Measurements from ENCODE around the gene FNDC1. TPM values are rescaled to one million over a fixed set of nuclear protein-coding genes. Genes with fewer than 3 reads are reported as not detected.

The FNDC1 gene
- total RNA-seq, 4 donors from 2014 or later: 13.6 to 23.2 (median 15.1) TPM

GRCh38 chr6:159313018-159313417 lies 143.8 kb downstream of the FNDC1 start:
- WGBS, 2 donors: 84 to 88% methylated on average over 6 of the region's 6 CpGs
- Histone ChIP-seq H3K27me3 (no peaks in the 10 kb centered on the region), H3K4me1 (peaks cover 10 to 19% of the 10 kb centered on the region in 2 donors), H3K4me3 (replicated peaks in 1 of 3) (no peak overlapping the region), H3K9me3 (no peaks in the 10 kb centered on the region), H3K36me3 (no peaks in the 10 kb centered on the region), H3K27ac (peak overlapping the region in 2 of 3 donors; percentile 63 to 72)
- TF ChIP-seq POLR2A (IDR thresholded peaks at IDR 0.05) (no peak), CTCF (IDR thresholded peaks at IDR 0.05) (no peak)
- intact Hi-C loops (cut with DNase I): no loop called here
- no peak for DNase-seq

- Histone ChIP-seq H3K27ac (no peak overlapping the region), H3K36me3 (no peaks in the 10 kb centered on the region), H3K4me3 (replicated peaks in 1 of 3) (no peak overlapping the region), H3K4me1 (peaks cover 10 to 19% of the 10 kb centered on the region in 2 donors), H3K27me3 (no peaks in the 10 kb centered on the region), H3K9me3 (no peaks in the 10 kb centered on the region)
- WGBS, 2 donors: 90 to 94% methylated on average over 17 to 18 of the region's 26 CpGs
- DNase-seq: no peak
- no peak for TF ChIP-seq CTCF (IDR thresholded peaks at IDR 0.05)
- intact Hi-C loops (cut with DNase I): no loop called here
These were observed 146.4 kb downstream of the FNDC1 start for GRCh38 chr6:159315562-159315961.

- no peaks in the 10 kb centered on the region for H3K27me3 ChIP-seq
- H3K9me3 ChIP-seq: no peaks in the 10 kb centered on the region
- H3K36me3 ChIP-seq: no peaks in the 10 kb centered on the region
- intact Hi-C loops (cut with DNase I): no loop called here
- no peak for TF ChIP-seq CTCF (IDR thresholded peaks at IDR 0.05)
- TF ChIP-seq POLR2A (IDR thresholded peaks at IDR 0.05): no peak
- no peak overlapping the region for H3K4me3 ChIP-seq (replicated peaks in 1 of 3)
- no peak overlapping the region for H3K27ac ChIP-seq
- WGBS, 2 donors: 89 to 92% methylated on average over 7 of the region's 7 CpGs
- peaks cover 3 to 6% of the 10 kb centered on the region in 2 donors for H3K4me1 ChIP-seq
- DNase-seq: no peak
These were observed 148.2 kb downstream of the FNDC1 start for GRCh38 chr6:159317430-159317829.

- no peaks in the 10 kb centered on the region for H3K36me3 ChIP-seq
- TF ChIP-seq POLR2A (IDR thresholded peaks at IDR 0.05) (no peak), CTCF (IDR thresholded peaks at IDR 0.05) (no peak)
- DNase-seq: no peak
- no peaks in the 10 kb centered on the region for H3K27me3 ChIP-seq
- H3K4me1 ChIP-seq: no peaks in the 10 kb centered on the region
- WGBS, 2 donors: 92% methylated on average over 4 of the region's 4 CpGs
- H3K27ac ChIP-seq: no peak overlapping the region
- intact Hi-C loops (cut with DNase I): no loop called here
- H3K4me3 ChIP-seq (replicated peaks in 1 of 3): no peak overlapping the region
- no peaks in the 10 kb centered on the region for H3K9me3 ChIP-seq
These were observed 152.1 kb downstream of the FNDC1 start for GRCh38 chr6:159321267-159321666.

Other genes with a start within 250 kb of the FNDC1 start
- gene RSPH3, start 169.2 kb upstream of the FNDC1 start, total RNA-seq: 10 to 100 TPM; 16.8 to 22.5 (median 20.2) TPM
- 1 to 10 TPM; 1.1 to 3.7 (median 1.7) TPM for gene TAGAP, start 124.4 kb upstream of the FNDC1 start, total RNA-seq

All from thyroid gland (tissue), 4 donors.